Breast epithelium (tissue), 4 donors: Measurements from ENCODE around the gene NET1. TPM values are rescaled to one million over a fixed set of nuclear protein-coding genes. Genes with fewer than 3 reads are reported as not detected.
"Not testable (repeated sequence)": the region's sequence is repeated elsewhere in the genome, so short reads cannot be mapped to it uniquely, and the experiment has no call there.

Experiments
- DNase-seq, 2 donors: peaks; one replicate each; pipeline ENCODE4 v3.0.0-alpha.2; 2019; ENCODE audit warnings: low spot score in 2 of 2
- H3K27ac ChIP-seq, 2 donors: fragments of 200-600 bp; sonication (generic) in 1 of 2; one replicate each; pipeline ENCODE4 v1.5.1; 2016 to 2019; ENCODE audit warnings: mild to moderate bottlenecking in 1 of 2
- H3K27me3 ChIP-seq, 2 donors: fragments of 200-600 bp; sonication (generic) in 1 of 2; one replicate each; pipeline versions ENCODE4 v1.5.1 to v1.6.0; 2017 to 2019; ENCODE audit warnings: control low read depth in 1 of 2, mild to moderate bottlenecking in 1 of 2
- H3K36me3 ChIP-seq: fragments of 200-600 bp; one replicate; pipeline ENCODE4 v1.5.1; 2019
- H3K4me1 ChIP-seq, 2 donors: fragments of 200-600 bp; sonication (generic); one replicate each; pipeline ENCODE4 v1.5.1; 2016 to 2019; ENCODE audit warnings: control low read depth in 1 of 2
- H3K4me3 ChIP-seq, 3 donors: fragments of 200-600 bp; sonication (generic); 1 replicate in 2 of 3; 2 replicates in 1 of 3; pipeline ENCODE4 v1.5.1; 2016 to 2019; ENCODE audit warnings: mild to moderate bottlenecking in 3 of 3, moderate library complexity in 2 of 3
- H3K9me3 ChIP-seq, 2 donors: fragments of 200-600 bp; sonication (generic) in 1 of 2; one replicate each; pipeline ENCODE4 v1.5.1; 2016 to 2019; ENCODE audit warnings: control low read depth in 1 of 2
- POLR2A ChIP-seq: fragments of 450-650 bp; IDR thresholded peaks from one replicate; pipeline ENCODE4 v1.6.1; 2016; ENCODE audit warnings: antibody characterized with exemption, mild to moderate bottlenecking, moderate library complexity
- POLR2AphosphoS5 ChIP-seq, 3 donors: sonication (generic); formaldehyde crosslinking; IDR thresholded peaks; one replicate each; pipeline ENCODE4 v1.6.1; 2017; ENCODE audit warnings: antibody characterized with exemption in 3 of 3
- intact Hi-C: fragments of 100-400 bp; cut with DNase I; formaldehyde crosslinking; loops from one replicate; pipeline ENCODE4 v1.15.1; 2023; ENCODE audit warnings: low total_unique reads
- total RNA-seq, 3 donors: library from RNA; depleted of rRNA; stranded (reverse); fragments of >200 nt; gene quantifications; one replicate each; pipeline ENCODE4 v1.1.0, GENCODE V29; 2016
- TF ChIP-seq, protein P1 (sequence below), 3 donors: fragments of 450-650 bp; IDR thresholded peaks; one replicate each; pipeline ENCODE4 v1.5.1; 2016 to 2017; ENCODE audit warnings: antibody characterized with exemption in 3 of 3, mild to moderate bottlenecking in 3 of 3, moderate library complexity in 3 of 3

NET1 gene
- total RNA-seq, 3 donors from 2014 or later = 87.2 to 179 (median 145) TPM

DNA sequence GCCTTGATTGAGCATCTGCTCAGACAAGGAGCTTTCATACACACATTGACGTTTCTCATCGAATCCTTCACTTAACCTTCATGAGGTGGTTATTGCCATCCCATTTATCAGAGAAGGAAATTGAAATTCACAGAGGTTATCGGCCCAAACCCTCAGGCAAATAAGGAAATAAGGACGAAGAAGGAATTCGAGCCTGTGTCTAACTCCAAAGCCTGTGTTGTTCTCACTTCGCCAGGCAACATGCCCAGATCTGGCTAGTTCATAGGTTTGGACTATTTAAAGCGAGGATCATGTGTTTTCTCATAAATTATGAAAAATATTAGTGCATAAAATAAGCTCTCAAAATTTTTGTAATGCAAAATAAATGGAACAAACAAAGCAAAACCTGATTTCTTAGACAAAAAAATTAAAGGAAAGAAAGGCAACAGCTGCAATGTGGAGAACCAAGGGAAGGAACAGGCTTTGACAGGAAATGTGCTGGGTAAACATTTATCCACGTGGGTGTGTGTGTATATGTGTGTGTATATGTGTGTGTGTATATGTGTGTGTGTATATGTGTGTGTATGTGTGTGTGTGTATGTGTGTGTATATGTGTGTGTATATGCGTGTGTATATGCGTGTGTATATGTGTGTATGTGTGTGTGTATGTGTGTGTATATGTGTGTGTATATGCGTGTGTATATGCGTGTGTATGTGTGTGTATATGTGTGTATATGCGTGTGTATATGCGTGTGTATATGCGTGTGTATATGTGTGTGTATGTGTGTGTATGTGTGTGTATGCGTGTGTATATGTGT, 42.8 kb upstream of the NET1 start:
- intact Hi-C loops = no loop called here
- no peaks in the 10 kb centered on the region for H3K27me3 ChIP-seq
- TF ChIP-seq POLR2A (no peak), POLR2AphosphoS5 (IDR thresholded peaks at IDR 0.05) (no peak)
- TF ChIP-seq, protein P1, sequence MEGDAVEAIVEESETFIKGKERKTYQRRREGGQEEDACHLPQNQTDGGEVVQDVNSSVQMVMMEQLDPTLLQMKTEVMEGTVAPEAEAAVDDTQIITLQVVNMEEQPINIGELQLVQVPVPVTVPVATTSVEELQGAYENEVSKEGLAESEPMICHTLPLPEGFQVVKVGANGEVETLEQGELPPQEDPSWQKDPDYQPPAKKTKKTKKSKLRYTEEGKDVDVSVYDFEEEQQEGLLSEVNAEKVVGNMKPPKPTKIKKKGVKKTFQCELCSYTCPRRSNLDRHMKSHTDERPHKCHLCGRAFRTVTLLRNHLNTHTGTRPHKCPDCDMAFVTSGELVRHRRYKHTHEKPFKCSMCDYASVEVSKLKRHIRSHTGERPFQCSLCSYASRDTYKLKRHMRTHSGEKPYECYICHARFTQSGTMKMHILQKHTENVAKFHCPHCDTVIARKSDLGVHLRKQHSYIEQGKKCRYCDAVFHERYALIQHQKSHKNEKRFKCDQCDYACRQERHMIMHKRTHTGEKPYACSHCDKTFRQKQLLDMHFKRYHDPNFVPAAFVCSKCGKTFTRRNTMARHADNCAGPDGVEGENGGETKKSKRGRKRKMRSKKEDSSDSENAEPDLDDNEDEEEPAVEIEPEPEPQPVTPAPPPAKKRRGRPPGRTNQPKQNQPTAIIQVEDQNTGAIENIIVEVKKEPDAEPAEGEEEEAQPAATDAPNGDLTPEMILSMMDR (IDR thresholded peaks at IDR 0.05) = no peak
- DNase-seq = no peak
- H3K27ac ChIP-seq = no peak overlapping the region
- H3K4me1 ChIP-seq = no peaks in the 10 kb centered on the region
- no peaks in the 10 kb centered on the region for H3K9me3 ChIP-seq
- H3K36me3 ChIP-seq = no peaks in the 10 kb centered on the region
- H3K4me3 ChIP-seq = no peak overlapping the region

DNA sequence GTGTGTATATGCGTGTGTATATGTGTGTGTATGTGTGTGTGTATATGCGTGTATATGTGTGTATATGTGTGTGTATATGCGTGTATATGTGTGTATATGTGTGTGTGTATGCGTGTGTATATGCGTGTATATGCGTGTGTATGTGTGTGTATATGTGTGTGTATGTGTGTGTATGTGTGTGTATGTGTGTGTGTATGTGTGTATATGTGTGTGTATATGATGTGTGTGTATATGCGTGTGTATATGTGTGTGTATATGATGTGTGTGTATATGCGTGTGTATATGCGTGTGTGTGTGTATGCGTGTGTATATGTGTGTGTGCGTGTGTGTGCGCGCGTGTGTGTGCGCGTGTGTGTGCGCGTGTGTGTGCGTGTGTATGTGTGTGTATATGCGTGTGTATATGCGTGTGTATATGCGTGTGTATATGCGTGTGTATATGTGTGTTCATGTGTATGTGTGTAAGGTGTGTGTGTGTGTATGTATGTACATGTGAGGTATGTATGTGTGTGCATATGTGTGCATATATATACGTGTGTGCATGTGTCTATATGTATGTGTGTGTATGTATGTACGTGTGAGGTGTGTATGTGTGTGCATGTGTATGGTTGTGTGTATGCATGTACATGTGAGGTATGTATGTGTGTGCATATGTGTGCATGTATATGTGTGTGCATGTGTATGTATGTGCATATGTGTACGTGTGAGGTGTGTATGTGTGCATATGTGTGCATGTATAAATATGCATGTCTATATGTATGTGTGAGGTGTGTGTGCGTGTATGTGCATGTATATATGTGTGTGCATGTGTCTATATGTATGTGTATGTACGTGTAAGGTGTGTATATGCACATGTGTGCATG, 41.6 kb upstream of the NET1 start:
- DNase-seq = no peak
- H3K27me3 ChIP-seq = no peaks in the 10 kb centered on the region
- H3K36me3 ChIP-seq = no peaks in the 10 kb centered on the region
- H3K4me3 ChIP-seq = no peak overlapping the region
- no peak overlapping the region for H3K27ac ChIP-seq
- no peak for TF ChIP-seq POLR2AphosphoS5 (IDR thresholded peaks at IDR 0.05)
- TF ChIP-seq, protein P1 (IDR thresholded peaks at IDR 0.05) = no peak
- no peak for TF ChIP-seq POLR2A
- H3K9me3 ChIP-seq = no peaks in the 10 kb centered on the region
- H3K4me1 ChIP-seq = no peaks in the 10 kb centered on the region
- intact Hi-C loops = no loop called here

DNA sequence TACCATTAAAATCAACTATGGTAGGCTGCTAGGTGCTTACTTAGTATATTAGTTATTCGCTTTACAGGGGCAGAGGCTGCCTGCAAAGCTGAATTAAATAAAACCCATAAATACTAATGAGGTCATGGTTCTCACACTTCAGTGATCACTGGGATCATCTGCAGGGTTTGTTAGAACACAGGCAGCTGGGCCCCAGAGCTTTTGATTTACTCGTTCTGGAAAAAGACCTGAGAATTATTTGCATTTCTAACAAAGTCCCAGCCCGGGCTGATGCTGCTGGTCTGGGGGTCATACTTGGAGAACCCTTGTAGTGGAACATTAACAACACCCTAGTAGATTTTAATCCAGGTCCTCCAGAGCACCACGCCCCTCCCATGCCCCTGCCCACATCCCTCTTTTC, 39.0 kb upstream of the NET1 start:
- TF ChIP-seq POLR2AphosphoS5 (IDR thresholded peaks at IDR 0.05) = no peak
- Histone ChIP-seq H3K4me3 (no peak overlapping the region), H3K9me3 (no peaks in the 10 kb centered on the region), H3K4me1 (no peaks in the 10 kb centered on the region), H3K36me3 (no peaks in the 10 kb centered on the region), H3K27ac (no peak overlapping the region), H3K27me3 (no peaks in the 10 kb centered on the region)
- intact Hi-C loops = no loop called here
- DNase-seq = no peak

DNA sequence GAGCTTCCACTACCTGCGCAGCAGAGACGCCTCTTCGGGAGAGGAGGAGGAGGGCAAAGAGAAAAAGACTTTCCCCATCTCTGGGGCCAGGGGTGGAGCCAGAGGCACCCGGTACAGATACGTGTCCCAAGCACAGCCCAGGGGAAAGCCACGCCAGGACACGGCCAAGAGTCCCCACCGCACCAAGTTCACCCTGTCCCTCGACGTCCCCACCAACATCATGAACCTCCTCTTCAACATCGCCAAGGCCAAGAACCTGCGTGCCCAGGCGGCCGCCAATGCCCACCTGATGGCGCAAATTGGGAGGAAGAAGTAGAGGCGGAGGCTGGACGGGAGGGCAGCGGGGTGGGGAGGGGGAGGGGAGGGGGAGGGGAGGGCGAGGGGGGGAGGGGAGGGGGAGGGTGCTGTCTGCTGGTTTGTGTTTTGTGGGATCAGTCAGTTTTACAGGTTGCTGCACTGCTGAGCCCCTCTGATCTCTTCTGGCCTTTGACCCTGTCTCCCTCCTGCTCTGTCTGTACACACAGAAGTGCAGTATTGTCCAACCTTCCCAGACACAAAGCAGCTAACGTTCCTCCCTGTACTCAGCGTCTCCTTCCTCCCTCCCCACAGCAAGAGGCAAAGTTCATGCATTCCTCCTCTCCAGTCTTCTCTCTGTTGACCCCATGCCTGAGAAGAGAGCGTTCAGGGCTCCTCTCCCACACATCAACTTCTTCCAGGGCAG, 38.3 kb upstream of the NET1 start:
- Histone ChIP-seq H3K27me3 (no peaks in the 10 kb centered on the region), H3K27ac (no peak overlapping the region), H3K36me3 (no peaks in the 10 kb centered on the region), H3K4me3 (no peak overlapping the region), H3K4me1 (no peaks in the 10 kb centered on the region), H3K9me3 (no peaks in the 10 kb centered on the region)
- TF ChIP-seq, protein P1 (IDR thresholded peaks at IDR 0.05) = no peak
- TF ChIP-seq POLR2A (no peak), POLR2AphosphoS5 (IDR thresholded peaks at IDR 0.05) (no peak)
- DNase-seq = no peak
- intact Hi-C loops = no loop called here

DNA sequence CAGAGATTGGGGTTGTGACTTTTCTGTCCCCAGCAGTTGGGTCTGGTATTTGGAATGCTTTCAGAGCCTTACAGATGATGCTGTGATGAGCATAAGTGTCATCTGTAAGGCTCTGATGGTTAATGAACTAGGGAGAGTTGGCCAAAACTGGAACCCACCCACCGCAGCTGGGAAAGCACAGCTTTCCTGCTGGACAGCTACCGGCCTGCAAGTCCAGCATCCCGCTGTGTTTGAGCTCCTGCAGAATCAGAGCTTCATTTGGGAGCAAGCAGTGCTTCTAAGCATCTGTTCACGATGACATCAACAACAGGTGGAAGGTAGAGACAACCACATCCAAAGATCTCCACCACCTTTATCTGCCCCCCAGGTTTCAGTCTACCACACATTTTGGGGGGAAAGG, 35.9 kb upstream of the NET1 start:
- Histone ChIP-seq H3K4me3 (no peak overlapping the region), H3K9me3 (no peaks in the 10 kb centered on the region), H3K36me3 (no peaks in the 10 kb centered on the region), H3K27me3 (no peaks in the 10 kb centered on the region), H3K27ac (no peak overlapping the region), H3K4me1 (no peaks in the 10 kb centered on the region)
- intact Hi-C loops = no loop called here
- DNase-seq = no peak
- TF ChIP-seq, protein P1 (IDR thresholded peaks at IDR 0.05) = no peak
- TF ChIP-seq POLR2A (no peak), POLR2AphosphoS5 (IDR thresholded peaks at IDR 0.05) (no peak)

DNA sequence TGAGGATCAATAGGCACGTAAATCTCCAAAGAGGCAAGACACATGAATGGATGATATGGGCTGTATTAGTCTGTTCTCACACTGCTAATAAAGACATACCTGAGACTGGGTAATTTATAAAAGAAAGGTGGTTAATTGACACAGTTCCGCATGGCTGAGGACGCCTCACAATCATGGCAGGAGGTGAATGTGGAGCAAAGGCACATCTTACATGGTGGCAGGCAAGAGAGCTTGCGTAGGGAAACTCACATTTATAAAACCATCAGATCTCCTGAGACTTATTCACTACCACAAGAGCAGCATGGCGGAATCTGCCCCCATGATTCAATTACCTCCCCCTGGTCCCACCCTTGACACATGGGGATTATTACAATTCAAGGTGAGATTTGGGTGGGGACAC, 33.2 kb upstream of the NET1 start:
- H3K36me3 ChIP-seq, intact Hi-C loops, H3K9me3 ChIP-seq: not testable (repeated sequence)

DNA sequence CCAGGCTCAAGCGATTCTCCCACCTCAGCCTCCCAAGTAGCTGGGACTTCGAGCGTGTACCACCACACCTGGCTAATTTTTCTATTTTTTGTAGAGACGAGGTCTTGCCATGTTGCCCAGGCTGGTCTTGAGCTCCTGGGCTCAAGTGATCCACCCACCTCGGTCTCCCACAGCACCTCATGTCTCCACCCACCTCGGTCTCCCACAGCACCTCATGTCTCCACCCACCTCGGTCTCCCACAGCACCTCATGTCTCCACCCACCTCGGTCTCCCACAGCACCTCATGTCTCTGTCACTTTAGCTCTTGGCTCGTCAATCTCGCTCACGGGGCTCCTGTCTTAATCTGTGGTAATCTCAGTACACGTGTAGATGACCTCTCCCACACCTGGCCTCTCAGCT, 32.0 kb upstream of the NET1 start:
- intact Hi-C loops = loop anchor here (10.0 kb wide), 1 partner anchor 536 kb away; no protein-coding TSS in a partner anchor
- not testable (repeated sequence) for H3K4me1 ChIP-seq, DNase-seq, H3K9me3 ChIP-seq, H3K27ac ChIP-seq, H3K36me3 ChIP-seq, H3K4me3 ChIP-seq, H3K27me3 ChIP-seq

More for the DNA sequence above, 33.2 kb upstream of the NET1 start:
- H3K27ac ChIP-seq, H3K4me1 ChIP-seq, H3K27me3 ChIP-seq, DNase-seq, H3K4me3 ChIP-seq: not testable (repeated sequence)
